Activated CD4-positive, alpha-beta T cell treated with anti-CD3 and anti-CD28 coated beads, Interleukin-2, amount 50 U/mL, for 24 hours (primary cell): ENCODE data around the gene SPRR2D.
"Not testable (repeated sequence)": the region's sequence is repeated elsewhere in the genome, so short reads cannot be mapped to it uniquely, and the experiment has no call there.

Source experiments
- DNase-seq, 2 donors: peaks; one replicate each; pipeline ENCODE4 v3.0.0-alpha.2; 2020; ENCODE audit warnings: low read depth in 1 of 2, low spot score in 1 of 2

SPRR2D gene

DNA sequence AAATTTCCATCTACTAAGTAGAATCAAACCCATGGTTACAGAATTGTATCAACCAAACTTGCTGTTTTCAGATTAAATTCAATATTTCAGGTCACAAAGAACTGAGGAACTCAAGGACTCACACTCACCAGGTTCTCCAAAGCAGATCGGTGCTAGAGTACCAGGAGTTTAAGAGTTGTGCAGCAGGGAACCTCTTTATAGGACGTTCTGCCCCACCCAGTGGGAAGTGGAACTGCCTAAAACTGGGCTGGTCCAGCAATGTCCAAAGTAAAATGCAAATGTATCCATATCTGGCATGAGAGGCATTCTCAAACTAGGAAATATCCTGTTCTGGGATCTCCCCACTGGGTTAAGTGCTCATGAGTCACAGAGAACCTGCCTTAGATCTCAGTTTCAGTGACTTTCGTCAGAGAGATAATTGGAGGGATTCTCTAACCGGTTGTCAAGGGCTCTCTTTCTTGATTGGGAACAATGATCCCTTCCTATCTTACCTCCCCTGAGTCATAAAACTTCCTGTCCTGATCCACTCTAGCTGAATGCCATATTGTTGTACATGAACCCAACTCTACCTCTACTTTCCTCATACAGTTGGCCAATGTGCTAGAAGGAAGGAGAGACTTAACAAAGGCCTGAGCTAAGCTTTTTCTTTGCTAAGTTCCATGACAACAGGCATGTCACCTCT, at the start of gene SPRR2D:
Gene SPRR2D, minus strand, starts transcription at position 171 of the 682 bp plus-strand sequence. CDS start 774 bp downstream, outside the sequence.
- DNase-seq, result no peak

- no peak for DNase-seq
Observed at GRCh38 chr1:153087652-153088051, 46.7 kb upstream of the SPRR2D start.

DNA sequence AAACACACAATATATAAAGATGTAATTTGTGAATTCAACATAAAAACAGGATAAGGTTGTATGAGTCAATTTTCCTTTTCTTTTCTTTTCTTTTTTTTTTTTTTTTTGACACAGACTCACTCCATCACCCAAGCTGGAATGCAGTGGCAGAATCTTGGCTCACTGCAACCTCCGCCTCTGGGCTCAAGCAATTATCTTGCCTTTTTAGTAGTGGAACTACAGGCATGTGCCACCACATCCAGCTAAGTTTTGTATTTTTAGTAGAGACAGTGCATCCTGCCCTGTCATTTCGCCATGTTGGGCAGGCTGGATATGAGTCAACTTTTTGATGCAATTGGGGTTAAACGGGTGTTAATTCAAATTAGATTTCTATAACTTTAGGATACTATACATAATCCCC, 40.8 kb upstream of the SPRR2D start:
- DNase-seq, result no peak

DNA sequence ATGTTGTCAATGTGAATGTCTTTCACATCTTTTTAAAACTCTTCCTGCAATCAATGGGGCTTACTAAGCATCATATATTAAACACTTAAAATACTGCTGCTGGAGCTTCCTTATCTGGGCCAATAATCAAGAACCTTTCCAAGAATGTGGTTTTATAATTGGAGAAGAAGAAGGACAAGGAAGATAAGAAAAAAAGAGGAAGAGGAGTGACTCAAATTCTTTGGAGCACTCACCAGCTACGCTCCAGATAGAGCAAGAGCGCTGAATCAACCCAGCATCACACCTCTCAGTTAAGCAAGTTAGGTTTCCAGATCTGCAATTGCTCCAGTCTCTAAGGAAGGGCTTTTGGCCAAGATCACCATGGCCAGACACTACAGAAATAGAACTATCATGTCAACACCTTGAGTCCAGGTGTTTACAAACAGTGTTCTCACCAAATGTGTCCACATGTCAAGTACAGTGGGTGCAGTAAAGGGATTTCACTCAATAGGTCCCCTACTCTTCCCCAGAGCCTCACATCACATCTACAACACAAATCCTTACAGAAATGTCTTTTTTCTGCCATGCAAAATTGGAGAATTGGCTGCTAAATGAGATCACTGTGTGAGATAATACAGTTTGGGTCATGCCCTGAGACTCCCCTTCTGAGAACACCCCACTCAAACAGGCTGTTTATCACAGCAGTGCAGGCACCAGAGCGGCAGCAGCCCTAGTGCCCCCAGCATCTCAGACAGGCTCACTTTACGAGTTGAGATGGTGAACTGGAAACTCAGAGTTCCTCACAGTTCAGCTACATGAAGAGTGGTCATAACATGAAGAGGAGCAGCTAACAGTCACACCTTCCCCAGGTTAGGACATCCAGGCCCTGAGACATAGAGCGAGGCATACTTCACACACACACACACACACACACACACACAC, 32.1 kb upstream of the SPRR2D start:
- no peak for DNase-seq

GRCh38 chr1:153071511-153071910, 30.6 kb upstream of the SPRR2D start, which contains the start of gene SPRR2B:
Gene SPRR2B (minus strand): TSS chr1:153071611. CDS start chr1:153070839, 772 bp downstream.
- DNase-seq, result no peak

DNA sequence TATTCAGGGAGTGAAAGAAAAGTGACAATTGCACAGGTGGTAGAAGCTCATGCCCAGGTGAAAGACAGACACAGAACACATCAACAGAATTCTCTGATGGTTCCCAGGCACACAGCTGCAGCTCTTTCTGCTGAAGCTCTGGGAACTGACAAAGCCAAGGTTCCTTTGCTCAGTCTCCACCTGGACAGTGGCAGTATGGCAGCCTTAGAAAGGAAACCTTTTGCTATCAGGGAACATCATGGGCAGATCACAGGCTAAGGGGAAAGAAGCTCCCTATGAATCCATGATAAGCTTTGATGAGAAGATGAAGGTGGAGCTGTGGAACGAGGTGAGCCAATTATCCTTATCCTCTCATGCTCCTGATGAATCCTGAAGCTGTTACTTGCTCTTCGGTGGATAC, 29.3 kb upstream of the SPRR2D start:
- DNase-seq, result no peak

DNA sequence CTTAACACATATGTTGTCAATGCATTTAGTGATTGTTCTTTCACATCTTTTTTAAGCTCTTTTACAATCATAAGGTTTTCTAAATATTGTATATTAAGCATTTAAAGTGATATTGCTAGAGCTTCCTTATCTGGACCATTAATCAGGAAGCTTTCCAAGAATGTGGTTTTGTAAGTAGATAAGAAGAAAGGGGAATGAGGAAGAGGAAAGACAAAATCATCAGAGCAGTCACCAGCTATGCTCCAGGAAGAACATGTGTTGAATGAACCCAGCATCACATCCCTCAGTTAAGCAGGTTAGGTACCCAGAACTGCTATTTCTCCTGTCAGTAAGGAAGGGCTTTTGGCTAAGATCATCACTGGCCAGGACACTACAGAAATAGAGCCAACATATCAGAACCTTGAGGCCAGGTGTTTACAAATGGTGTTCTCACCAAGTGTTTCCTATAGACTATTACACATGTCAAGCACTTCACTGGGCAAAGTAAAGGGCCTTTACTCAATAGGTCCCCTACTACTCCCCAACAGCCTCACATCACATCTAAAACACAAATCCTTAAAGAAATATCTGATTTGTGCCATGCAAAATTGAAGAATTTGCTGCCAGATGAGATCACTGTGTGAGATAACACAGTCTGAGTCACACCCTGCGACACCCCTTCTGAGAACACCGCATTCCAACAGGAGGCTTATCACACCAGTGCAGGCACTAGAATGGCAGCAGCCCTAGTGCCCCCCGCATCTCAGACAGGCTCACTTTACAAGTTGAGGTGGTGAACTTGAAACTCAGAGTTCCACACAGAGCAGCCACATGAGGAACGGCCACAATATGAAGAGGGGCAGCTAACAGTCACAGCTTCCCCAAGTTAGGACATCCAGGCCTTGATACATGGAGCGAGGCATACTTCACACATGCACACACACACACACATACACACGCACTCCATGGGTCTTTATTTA, 18.2 kb upstream of the SPRR2D start:
- no peak for DNase-seq

GRCh38 chr1:153058154-153058553, 17.2 kb upstream of the SPRR2D start:
- DNase-seq, result no peak

GRCh38 chr1:153057375-153057774, 16.5 kb upstream of the SPRR2D start, which contains the start of gene SPRR2A:
Gene SPRR2A (minus strand): TSS chr1:153057512. CDS start chr1:153056735, 777 bp downstream.
- no peak for DNase-seq

DNA sequence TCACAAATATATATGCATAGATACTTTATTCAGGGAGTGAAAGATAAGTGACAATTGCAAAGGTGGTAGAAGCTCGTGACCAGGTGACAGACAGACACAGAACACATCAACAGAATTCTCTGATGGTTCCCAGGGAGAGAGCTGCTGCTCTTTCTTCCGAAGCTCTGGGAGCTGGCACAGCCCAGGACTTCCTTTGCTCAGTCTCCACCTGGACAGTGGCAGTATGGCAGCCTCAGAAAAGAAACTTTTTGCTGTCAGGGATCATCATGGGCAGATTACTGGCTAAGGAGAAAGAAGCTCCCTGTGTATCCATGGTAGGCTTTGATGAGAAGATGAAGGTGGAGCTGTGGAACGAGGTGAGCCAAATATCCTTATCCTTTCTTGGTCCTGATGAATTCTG, 15.2 kb upstream of the SPRR2D start:
- DNase-seq, result not testable (repeated sequence)

GRCh38 chr1:153049211-153049610, 8.3 kb upstream of the SPRR2D start:
- no peak for DNase-seq

GRCh38 chr1:153035211-153035610, 5.7 kb downstream of the SPRR2D start:
- no peak for DNase-seq

DNA sequence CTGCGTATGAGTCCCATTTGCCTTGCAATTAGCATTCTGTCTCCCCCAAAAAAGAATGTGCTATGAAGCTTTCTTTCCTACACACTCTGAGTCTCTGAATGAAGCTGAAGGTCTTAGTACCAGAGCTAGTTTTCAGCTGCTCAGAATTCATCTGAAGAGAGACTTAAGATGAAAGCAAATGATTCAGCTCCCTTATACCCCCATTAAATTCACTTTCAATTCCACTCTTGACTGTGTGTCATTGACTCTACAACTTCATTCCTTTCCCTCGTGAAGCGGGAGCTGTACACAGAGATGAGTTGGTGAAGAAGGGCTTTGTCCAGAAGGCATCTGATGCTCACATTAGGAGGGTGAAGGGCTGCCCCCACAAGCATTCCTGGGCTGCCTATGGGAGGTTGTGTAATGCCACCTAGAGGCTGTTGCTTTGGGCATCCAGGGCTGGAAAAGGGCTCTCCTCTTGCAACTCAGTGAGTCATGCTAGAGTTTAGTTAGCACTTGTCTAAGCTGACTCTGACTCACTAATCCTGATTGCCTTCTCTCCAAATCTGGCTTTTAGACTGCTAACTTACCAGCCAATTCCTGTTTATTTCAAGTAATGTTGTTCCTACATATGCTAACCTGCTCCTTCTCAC, 8.1 kb downstream of the SPRR2D start:
- no peak for DNase-seq

DNA sequence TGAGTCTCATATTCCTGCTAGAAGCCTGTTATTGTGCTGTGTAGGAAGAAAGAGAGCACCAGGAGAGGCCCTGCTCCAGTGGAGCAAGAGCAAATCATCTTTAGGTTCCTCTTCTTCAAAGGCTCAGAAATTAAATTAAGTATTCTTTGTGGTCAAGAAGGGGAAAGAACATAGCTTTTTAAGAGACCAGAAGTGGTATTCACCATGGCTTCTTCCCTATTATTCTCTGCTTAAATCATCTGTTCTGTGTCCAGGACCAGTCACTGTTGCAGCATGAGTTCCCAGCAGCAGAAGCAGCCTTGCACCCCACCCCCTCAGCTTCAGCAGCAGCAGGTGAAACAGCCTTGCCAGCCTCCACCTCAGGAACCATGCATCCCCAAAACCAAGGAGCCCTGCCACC, 8.8 kb downstream of the SPRR2D start:
- no peak for DNase-seq

- no peak for DNase-seq
Observed at GRCh38 chr1:153030895-153031294, 10.0 kb downstream of the SPRR2D start, which contains the start of gene SPRR1B. Gene SPRR1B (plus strand): TSS chr1:153031203. CDS start chr1:153032346, 1,143 bp downstream.

DNA sequence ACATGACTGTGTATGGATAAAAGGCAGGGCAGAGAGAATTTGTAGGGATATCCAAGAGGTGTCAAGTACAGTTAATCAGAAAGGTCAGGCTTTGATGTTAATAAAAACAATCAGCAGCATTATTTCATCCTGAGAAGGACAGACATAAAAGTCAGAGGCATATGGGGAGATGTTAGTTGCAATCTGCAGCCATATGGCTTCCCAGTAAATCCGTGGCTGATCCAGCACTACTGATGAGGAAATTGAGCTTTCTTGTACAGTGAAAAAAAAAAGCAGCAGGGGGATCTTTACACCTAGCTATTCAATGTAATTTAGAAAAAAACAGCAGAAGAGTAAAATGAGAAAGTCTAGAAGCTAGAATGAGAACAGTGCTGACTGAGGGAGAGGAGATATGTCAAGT, 12.2 kb downstream of the SPRR2D start:
- no peak for DNase-seq

GRCh38 chr1:153025797-153026196, 15.1 kb downstream of the SPRR2D start:
- no peak for DNase-seq

GRCh38 chr1:153024413-153024812, 16.5 kb downstream of the SPRR2D start:
- DNase-seq, result no peak

DNA sequence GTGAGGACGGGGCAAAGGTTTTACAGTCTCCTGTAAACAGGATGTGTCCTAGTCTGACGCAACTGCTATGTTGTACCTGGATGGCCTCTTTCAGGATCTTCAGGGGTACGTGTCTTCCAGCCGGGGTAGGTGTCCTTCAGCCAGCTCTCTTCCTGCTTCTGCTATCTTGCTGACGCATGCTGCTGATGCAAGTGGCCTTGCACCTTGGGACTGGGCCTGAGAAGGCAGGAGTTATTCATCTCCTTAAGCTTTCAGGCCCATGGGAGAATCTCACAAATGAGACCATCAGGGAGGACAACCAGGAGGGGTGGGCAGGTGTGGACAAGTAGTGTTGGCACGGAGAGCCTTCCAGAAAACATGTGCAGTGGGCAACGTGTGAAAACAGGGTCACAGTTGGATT, 17.8 kb downstream of the SPRR2D start:
- no peak for DNase-seq

DNA sequence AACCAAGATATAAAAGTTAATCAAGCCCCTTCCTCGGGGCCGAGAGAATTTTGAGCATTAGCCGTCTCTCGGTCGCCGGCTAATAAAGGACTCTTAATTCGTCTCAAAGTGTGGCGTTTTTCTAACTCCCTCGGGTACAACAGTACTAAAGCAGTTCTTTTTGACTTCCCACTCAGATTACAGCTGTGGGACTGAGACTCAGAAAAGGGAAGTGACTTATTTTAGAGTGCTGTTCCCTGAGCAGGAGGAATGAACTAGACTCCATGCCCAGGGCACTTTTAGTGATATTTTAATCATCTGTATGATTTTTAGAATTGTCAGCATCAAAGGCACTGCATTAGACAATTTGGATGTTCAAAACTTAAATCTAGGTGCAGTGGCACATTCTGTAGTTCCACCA, 18.6 kb downstream of the SPRR2D start:
- DNase-seq, result not testable (repeated sequence)
